ENCODE measurements around the gene KCNN3. TPM values are rescaled to one million over a fixed set of nuclear protein-coding genes. Genes with fewer than 3 reads are reported as not detected.

Gene KCNN3
- total RNA-seq, 1 donor from 2014 or later, result 4.8 TPM

GRCh38 chr1:154820646-154821045 lies 49.4 kb downstream of the KCNN3 start:
- no peak for DNase-seq (ENCODE audit: extremely low read depth, low read depth, low spot score)

GRCh38 chr1:154819628-154820590 lies 50.2 kb downstream of the KCNN3 start:
- DNase-seq (ENCODE audit: extremely low read depth, low read depth, low spot score), result no peak

- DNase-seq (ENCODE audit: extremely low read depth, low read depth, low spot score), result no peak
Observed at GRCh38 chr1:154818911-154819310, 51.2 kb downstream of the KCNN3 start.

GRCh38 chr1:154816937-154817336 lies 53.1 kb downstream of the KCNN3 start:
- DNase-seq (ENCODE audit: extremely low read depth, low read depth, low spot score), result no peak

GRCh38 chr1:154816369-154816768 lies 53.7 kb downstream of the KCNN3 start:
- DNase-seq (ENCODE audit: extremely low read depth, low read depth, low spot score), result no peak

GRCh38 chr1:154813846-154814505 lies 56.1 kb downstream of the KCNN3 start:
- DNase-seq (ENCODE audit: extremely low read depth, low read depth, low spot score), result no peak

GRCh38 chr1:154813300-154813816 lies 56.7 kb downstream of the KCNN3 start:
- no peak for DNase-seq (ENCODE audit: extremely low read depth, low read depth, low spot score)

GRCh38 chr1:154812877-154813276 lies 57.2 kb downstream of the KCNN3 start:
- no peak for DNase-seq (ENCODE audit: extremely low read depth, low read depth, low spot score)

GRCh38 chr1:154810571-154810970 lies 59.5 kb downstream of the KCNN3 start:
- no peak for DNase-seq (ENCODE audit: extremely low read depth, low read depth, low spot score)

- DNase-seq (ENCODE audit: extremely low read depth, low read depth, low spot score), result no peak
Observed at GRCh38 chr1:154809436-154810413, 60.4 kb downstream of the KCNN3 start.

- DNase-seq (ENCODE audit: extremely low read depth, low read depth, low spot score), result no peak
Observed at GRCh38 chr1:154808909-154809262, 61.2 kb downstream of the KCNN3 start.

GRCh38 chr1:154808261-154808908 lies 61.7 kb downstream of the KCNN3 start:
- DNase-seq (ENCODE audit: extremely low read depth, low read depth, low spot score), result no peak

GRCh38 chr1:154807048-154807591 lies 63.0 kb downstream of the KCNN3 start:
- no peak for DNase-seq (ENCODE audit: extremely low read depth, low read depth, low spot score)

- no peak for DNase-seq (ENCODE audit: extremely low read depth, low read depth, low spot score)
Observed at GRCh38 chr1:154806333-154806732, 63.7 kb downstream of the KCNN3 start.

- no peak for DNase-seq (ENCODE audit: extremely low read depth, low read depth, low spot score)
Observed at GRCh38 chr1:154802982-154803920, 66.8 kb downstream of the KCNN3 start.

GRCh38 chr1:154802336-154802969 lies 67.6 kb downstream of the KCNN3 start:
- DNase-seq (ENCODE audit: extremely low read depth, low read depth, low spot score), result no peak

GRCh38 chr1:154801234-154802011 lies 68.7 kb downstream of the KCNN3 start:
- DNase-seq (ENCODE audit: extremely low read depth, low read depth, low spot score), result no peak
